BJ (cell line): ENCODE data around the gene CEP192. TPM values are rescaled to one million over a fixed set of nuclear protein-coding genes. Genes with fewer than 3 reads are reported as not detected.

Source experiments
- CTCF ChIA-PET: fragments of 350-600 bp; formaldehyde crosslinking; extraction: SDS; loops from one replicate; lab custom pipeline; 2021; ENCODE audit warnings: antibody characterized with exemption, inconsistent platforms; lab: Yijun Ruan, JAX
- POLR2A ChIA-PET: fragments of 300-600 bp; sonication (Branson Sonifier 250); formaldehyde crosslinking; extraction: SDS; loops from one replicate; lab custom pipeline; 2021; ENCODE audit warnings: antibody characterized with exemption; lab: Charles Lee
- DNase-seq: peaks from one replicate; pipeline ENCODE4 v3.0.0-alpha.2; 2011; ENCODE audit warnings: low read depth
- H3K27me3 ChIP-seq: 2 replicates; pipeline ENCODE4 v1.6.0; 2011; ENCODE audit warnings: low read length; ENCODE audit not compliant: control insufficient read depth, insufficient read depth
- H3K36me3 ChIP-seq: 2 replicates; pipeline ENCODE4 v1.5.1; 2011; ENCODE audit warnings: low read length; ENCODE audit not compliant: control insufficient read depth, insufficient read depth
- H3K4me3 ChIP-seq: 2 replicates; pipeline ENCODE4 v1.5.1; 2011; ENCODE audit warnings: low read depth, mild to moderate bottlenecking, control low read depth, low read length
- polyA plus RNA-seq: library from polyadenylated mRNA; depleted of rRNA; stranded (reverse); fragments of >200 nt; gene quantifications from 2 replicates; pipeline ENCODE4 v1.2.3, GENCODE V29; 2011
- TF ChIP-seq, protein P1 (sequence below): IDR thresholded peaks from 2 replicates; pipeline ENCODE4 v1.5.1; 2011; ENCODE audit warnings: low read depth, mild to moderate bottlenecking, control low read depth, inconsistent platforms, low read length, moderate library complexity; ENCODE audit not compliant: insufficient read depth

Gene CEP192
- polyA plus RNA-seq, 1 experiment = 13.3 TPM

GRCh38 chr18:13108330-13108729, 117.2 kb downstream of the CEP192 start:
- Histone ChIP-seq H3K4me3 (no peak overlapping the region), H3K36me3 (peaks cover 5% of the 10 kb centered on the region), H3K27me3 (no peaks in the 10 kb centered on the region)
- POLR2A ChIA-PET = no interaction called here
- TF ChIP-seq, protein P1, sequence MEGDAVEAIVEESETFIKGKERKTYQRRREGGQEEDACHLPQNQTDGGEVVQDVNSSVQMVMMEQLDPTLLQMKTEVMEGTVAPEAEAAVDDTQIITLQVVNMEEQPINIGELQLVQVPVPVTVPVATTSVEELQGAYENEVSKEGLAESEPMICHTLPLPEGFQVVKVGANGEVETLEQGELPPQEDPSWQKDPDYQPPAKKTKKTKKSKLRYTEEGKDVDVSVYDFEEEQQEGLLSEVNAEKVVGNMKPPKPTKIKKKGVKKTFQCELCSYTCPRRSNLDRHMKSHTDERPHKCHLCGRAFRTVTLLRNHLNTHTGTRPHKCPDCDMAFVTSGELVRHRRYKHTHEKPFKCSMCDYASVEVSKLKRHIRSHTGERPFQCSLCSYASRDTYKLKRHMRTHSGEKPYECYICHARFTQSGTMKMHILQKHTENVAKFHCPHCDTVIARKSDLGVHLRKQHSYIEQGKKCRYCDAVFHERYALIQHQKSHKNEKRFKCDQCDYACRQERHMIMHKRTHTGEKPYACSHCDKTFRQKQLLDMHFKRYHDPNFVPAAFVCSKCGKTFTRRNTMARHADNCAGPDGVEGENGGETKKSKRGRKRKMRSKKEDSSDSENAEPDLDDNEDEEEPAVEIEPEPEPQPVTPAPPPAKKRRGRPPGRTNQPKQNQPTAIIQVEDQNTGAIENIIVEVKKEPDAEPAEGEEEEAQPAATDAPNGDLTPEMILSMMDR = no peak
- CTCF ChIA-PET = no interaction called here
- DNase-seq = no peak

- Histone ChIP-seq H3K4me3 (no peak overlapping the region), H3K36me3 (peaks cover 5% of the 10 kb centered on the region), H3K27me3 (no peaks in the 10 kb centered on the region)
- ChIA-PET POLR2A (no interaction called here), CTCF (no interaction called here)
- DNase-seq = no peak
- TF ChIP-seq, protein P1 = no peak
These were observed 119.4 kb downstream of the CEP192 start for GRCh38 chr18:13110559-13110958.

DNA sequence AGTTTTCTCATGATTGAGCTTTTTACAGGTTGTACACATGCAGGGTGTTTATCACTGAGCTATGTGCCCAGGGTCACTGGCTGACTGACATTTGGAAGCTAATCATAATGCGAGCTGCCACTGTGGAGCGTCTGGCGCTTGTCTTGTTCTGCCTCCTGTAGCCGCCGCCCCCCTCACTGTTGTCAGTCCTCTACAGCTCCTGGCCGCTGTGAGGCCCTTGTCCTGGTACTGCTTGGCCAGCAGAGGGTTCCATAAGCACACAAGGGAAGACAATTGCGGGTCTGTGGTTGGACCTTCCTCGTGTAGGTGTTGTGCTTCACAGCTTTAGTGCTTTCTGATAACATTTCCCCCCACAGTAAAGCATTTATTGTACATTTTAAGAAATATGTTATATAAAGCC, 121.8 kb downstream of the CEP192 start:
- TF ChIP-seq, protein P1 = peak; percentile 54
- ChIA-PET POLR2A (no interaction called here), CTCF (interaction anchor here (0.8 to 1.4 kb wide), 4 partner anchors 35 to 522 kb away, joined by 3 to 5 read pairs (median 3); no protein-coding TSS in a partner anchor)
- no peak for DNase-seq
- H3K27me3 ChIP-seq = no peaks in the 10 kb centered on the region
- no peak overlapping the region for H3K4me3 ChIP-seq
- H3K36me3 ChIP-seq = peaks cover 6% of the 10 kb centered on the region

GRCh38 chr18:13120255-13120654, 129.1 kb downstream of the CEP192 start:
- Histone ChIP-seq H3K36me3 (peaks cover 6% of the 10 kb centered on the region), H3K4me3 (no peak overlapping the region), H3K27me3 (no peaks in the 10 kb centered on the region)
- ChIA-PET CTCF (interaction anchor here (1.3 kb wide), 1 partner anchor 13 kb away, joined by 3 read pairs; no protein-coding TSS in a partner anchor), POLR2A (no interaction called here)
- TF ChIP-seq, protein P1 = no peak
- DNase-seq = no peak

DNA sequence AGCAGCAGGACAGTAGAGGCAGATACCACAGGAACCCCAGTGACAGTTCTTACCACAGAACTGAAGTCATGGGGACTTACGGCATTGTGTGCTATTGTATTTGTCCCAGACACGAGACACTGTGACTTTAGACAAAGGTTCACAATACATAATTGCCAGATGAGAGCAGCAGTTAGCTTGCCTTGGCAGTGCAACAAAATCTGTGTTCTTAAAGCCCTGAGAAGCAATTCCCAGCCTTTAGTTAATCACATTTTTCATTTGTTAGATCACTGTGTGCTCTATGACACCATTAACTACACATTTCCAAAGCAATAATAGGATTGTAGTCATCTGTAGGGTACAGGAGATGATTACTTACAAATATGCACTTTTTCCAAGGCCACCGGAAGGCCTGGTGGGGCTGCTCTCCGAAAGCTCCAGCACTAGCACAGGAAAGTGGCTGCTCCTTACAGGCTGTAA, 129.8 kb downstream of the CEP192 start:
- TF ChIP-seq, protein P1 = no peak
- DNase-seq = peak; percentile 62
- H3K27me3 ChIP-seq = no peaks in the 10 kb centered on the region
- H3K36me3 ChIP-seq = peaks cover 2% of the 10 kb centered on the region; the same call in 1 of the 2 replicates
- ChIA-PET POLR2A (interaction anchor here (0.6 kb wide), 1 partner anchor 841 kb away, joined by 8 read pairs; no protein-coding TSS in a partner anchor), CTCF (interaction anchor here (0.5 to 1.3 kb wide), 3 partner anchors 14 to 510 kb away, joined by 3 to 4 read pairs (median 3); no protein-coding TSS in a partner anchor)
- no peak overlapping the region for H3K4me3 ChIP-seq
